Stimulated activated CD8-positive, alpha-beta memory T cell treated with anti-CD3 and anti-CD28 coated beads, Interleukin-7, amount 100 ng/mL, for 1 hour (primary cell): ENCODE measurements around the gene ANTXR2.

Experiments
- DNase-seq, 2 donors: peaks; one replicate each; pipeline ENCODE4 v3.0.0-alpha.2; 2020; ENCODE audit warnings: low read depth in 2 of 2

The ANTXR2 gene

DNA sequence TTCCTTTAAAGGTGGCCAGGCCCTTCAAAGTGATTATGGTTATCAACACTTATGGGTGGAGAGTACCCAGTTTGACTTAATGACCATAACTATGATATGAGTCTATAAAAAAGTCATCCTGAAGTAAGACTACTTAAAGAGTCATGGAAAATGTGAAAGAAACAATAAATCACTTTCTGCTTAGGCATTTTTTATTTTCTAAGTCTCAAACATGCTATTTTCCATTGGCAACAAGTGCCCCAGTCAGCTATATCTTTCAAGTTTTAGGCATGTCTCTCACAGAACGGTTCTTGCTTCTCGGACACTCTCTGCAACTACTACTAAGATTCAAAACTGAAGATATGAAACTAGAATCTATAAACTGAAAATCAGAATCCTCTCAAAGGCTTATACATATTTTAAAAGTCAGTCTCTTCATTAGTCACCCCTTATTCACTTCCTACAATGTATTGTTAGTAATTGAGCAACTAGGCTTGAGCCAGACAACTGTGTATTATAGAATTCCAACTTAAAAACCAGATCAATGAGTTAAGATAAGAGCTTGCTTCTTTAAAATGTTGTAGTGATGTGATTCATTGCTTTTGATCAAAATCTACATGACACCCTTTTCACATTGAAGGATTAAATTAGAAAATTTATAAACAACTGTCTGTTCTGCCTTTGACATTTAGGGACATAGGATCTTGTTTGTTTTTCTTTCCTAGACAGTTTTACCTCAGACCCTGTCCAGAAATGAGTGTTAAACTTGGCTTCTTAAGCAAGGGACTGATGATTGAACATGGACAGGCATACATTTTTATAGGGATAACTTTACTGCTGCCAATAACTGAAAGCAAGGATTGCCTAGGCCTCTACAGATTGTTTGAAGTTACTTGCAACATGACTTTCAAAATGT is 2.9 kb downstream of the ANTXR2 start:
- no peak for DNase-seq

DNA sequence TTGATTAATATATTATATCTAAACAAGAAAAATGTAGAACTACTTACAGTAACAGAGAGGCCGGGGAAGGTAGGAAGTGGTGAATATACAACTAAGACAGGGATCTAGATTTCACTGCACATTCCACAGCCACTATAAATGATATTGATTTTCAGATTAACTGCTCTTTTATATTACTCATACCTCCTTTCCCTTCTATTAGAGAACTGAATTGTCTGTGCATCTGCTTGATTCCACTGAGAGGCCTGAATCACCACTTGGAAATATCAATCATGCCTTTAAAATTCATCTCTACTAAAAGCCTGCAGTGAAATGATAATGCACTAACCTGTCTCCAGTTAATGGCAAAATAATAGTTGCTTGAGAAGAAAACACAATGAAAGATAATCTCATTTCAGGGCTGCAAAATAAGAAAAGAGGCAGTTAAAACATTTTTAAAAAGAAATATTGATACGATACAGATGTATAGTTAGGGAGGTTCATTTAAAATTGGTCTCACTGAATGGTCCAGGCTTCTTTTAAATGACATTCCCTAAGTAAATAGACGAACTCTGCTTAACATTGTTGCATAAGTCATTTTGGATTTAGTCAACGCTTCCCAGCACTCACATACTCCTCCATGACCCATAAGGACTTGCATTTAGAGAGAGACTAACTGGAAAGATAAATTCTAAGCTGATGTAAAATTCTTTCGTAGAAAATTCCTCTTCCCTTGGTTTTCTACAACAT is 3.8 kb downstream of the ANTXR2 start:
- no peak for DNase-seq

DNA sequence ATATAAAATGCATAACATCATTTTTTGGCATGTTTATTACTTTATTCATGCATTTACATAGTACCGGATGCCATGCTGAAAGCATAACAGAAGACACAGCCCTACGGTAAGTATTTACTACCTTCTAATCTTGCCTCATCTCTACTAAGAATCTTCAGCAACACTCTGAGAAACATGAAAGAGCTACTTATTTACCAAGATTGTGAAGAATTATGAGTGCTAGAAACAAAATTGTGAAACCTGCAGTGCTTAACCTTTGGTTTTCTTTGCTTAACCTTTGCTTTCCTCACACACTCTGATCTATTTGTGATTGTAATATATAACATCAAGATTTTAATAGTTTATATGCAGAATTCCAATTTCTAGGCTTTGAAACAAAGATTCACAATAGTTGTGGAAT is 7.4 kb downstream of the ANTXR2 start:
- no peak for DNase-seq

DNA sequence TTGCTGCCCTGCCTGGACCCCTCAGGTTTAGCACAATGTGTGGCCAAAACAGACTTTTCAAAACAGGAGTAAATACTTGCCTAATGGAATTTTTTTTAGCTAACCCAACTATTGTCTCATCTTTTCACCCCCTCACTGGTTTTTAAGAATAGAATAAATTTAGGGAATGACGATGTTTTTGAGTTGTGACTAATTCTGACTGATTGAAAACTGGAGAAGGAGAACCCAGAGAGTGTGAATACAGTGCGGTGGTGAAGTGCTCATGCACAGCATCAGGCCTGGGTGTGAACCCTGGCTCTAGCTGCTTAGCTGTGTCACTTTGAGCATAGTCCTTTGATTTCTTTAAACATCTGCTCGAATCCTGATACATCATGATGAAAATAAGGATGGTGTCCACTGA is 10.5 kb downstream of the ANTXR2 start:
- DNase-seq: no peak

DNA sequence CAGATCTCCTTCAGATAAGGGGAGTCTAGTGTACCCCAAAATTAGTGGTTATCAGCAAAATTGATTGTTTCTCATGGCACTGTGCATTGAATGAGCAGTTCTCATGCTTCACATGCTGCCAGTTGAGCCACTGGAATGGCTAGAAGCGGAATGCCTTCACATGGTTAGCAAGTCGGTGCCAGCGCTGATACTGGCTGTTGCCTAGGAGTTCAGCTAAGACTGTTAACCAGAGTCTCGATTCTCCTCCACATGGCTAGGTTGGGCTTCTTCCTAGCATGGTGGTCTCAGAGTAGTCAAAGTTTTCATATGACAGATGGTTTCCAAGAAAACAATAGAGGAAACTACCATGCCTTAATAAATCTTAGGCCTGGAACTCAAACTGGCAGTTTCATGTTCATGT is 12.2 kb downstream of the ANTXR2 start:
- no peak for DNase-seq

DNA sequence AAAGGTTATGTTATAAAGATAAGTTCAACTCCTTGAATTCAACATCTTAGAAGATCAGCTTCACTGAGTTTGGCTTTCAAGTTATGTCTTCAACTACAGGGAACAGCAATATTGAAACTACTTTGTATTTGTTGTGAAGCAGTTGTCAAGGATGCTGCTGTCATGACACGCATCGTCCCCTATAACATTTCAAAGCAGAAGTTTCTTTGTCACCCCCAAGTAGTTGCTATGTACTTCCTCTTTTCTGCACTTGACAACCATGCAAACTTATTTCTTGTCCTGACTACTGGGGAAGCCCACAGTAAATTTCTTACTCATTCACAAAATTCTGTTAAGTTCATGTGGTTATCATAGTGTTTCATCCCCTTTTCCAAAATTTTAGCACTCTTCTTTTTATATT is 14.3 kb downstream of the ANTXR2 start:
- DNase-seq: no peak

DNA sequence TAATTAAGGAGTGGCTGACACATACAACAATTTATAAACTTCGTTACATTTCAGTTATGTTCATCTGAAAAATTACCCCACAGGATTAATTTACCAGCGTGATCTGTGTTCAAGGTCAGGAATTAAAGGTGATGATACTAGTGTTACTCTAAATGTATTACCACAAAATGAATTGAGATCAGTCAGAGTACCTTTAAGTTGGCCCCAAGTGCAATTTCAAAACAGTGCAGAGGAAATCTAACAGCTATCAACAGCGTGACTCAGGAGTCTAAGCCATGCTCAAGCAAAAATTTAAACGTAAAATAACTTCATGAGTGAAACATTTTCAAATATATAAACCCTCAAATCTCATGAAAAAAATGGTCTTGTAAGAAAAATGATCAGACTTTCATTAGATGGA is 18.7 kb downstream of the ANTXR2 start:
- no peak for DNase-seq

DNA sequence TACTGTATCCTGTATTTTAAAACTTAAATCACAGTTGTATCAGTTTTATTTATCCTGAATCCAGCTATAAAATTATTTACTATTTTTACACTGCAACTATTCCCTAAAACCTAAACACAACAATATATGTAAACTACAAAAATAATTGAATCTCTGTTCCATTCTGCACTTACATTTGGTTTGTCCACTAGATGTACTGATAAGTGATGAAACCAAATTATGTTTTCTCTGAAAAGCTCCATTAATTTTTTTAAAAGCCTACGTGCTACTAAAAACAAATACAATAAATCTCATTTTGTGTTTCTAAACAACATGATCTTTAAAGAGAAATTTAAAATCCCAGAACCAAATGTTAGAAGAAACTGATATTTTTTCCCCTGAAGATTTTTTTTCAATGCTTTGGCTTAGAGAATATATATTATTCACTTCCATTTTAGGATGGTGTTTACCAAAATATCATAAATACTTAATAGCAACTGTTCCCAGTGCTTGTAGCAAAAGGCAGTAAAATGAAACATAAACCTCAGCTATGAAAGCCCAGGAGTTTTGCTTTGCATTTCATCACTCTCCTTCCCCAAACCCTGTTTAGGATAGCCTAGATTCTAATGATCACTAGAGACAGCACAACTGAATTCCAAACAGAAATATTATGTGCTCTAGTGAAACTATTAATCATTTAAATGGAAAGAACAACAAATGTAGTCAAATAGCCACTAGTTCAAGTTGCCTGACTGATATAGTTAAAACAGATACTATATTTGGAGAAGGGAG is 19.7 kb downstream of the ANTXR2 start:
- DNase-seq: no peak

DNA sequence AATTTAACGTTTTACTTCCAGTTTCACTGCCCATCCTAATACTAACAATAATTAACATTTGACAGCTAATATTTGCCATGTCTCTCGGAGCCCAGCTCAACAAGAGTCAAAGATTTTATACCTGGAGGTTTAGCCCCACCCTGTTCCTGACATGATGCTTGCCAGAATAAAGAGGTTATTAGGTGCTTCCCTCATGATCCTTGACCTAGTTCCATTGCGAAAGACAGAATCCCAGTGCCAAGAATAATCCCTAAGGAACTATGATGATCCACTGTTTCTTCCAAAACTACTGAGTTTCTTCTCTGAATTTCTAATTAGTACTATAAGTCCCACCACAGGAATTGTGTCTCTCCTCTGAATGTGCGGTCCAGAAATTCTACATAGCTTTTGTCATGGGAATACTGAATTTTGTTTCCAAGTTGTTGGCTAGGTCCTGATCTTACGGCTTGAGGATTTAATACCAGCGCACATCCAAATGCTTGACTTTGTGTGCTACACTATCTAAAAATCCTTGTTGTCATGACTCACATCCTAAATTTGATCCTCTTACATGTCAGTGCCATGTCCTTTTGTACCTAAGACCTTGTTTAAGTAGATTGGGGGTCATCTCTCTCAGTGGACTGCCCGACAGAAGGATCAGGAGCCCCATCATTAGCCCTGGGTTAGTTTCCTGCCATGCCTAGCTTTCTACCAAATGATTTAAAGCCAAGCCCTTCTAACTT is 23.1 kb downstream of the ANTXR2 start:
- no peak for DNase-seq

DNA sequence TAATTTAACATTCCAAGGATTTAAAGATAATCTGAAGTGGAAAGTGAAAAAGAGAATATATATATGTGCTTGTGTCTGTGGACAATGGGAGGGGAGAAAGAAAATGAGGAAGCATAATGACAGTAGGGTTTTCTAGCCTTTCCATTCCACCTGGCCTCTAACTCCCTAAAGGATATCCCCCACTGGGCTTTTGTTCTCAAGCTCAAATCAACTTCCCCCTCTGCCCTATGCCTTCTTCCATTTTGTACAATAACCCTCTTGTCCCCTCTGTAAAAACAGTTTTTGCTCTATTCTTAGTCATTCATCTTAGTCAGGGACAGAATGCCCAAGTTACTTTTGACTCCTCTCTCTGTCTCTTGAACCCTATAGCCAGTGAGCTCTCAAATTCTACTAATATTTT is 23.6 kb downstream of the ANTXR2 start:
- no peak for DNase-seq

DNA sequence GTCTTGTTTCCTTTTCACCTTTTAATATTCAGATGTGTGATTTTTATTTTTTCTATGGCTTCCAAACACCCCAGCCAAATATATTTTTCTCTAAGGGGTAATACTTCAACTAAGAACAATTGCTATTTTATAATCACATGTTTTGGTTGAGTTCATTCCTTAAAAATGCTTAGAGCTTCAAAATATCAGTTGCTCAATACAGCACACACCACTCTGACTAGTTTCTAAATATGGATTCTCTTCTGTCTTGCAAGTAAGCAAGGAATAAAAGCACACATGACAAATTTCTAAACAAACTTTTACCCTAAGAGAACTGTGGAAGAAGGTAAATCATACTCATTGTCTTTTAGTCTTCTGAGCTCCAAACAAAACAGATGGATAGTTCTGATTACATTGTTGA is 27.2 kb downstream of the ANTXR2 start:
- DNase-seq: no peak

DNA sequence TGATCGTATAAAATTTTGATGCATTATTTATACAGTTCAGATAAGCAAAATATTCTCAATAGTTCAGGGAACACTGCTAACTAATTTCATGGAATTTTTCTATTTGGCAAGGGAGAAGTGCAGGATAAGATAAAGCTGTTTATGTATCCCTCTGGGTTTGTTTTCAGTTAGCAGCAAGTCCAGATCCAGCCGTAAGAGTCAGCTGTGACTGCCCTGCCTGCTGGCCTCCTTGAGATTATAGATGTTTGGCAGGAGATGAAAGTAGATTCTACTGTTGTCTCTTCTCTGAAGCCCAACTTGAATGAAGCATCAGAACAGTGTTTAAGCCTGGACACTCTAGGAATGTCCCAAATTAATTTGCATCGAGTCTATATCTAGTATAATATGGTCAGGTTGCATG is 29.5 kb downstream of the ANTXR2 start:
- DNase-seq: no peak

DNA sequence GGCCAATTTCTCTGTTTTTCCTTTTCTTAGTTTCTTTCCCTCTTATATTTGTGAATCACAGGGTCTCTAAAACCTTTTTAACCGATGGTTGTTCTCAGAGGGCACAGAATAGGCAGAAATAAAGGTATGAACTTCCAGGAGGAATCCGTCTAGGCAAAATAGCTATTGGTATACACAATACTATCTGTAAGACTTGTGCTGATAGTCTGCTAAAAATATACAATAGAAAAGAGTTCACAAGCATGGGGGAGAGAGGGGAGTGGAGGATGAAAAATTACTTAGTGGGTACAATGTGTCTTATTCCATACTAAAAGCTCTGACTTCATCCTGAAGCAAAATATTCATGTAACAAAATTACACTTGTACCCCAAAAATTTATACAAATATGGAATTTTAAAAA is 30.2 kb downstream of the ANTXR2 start:
- no peak for DNase-seq

DNA sequence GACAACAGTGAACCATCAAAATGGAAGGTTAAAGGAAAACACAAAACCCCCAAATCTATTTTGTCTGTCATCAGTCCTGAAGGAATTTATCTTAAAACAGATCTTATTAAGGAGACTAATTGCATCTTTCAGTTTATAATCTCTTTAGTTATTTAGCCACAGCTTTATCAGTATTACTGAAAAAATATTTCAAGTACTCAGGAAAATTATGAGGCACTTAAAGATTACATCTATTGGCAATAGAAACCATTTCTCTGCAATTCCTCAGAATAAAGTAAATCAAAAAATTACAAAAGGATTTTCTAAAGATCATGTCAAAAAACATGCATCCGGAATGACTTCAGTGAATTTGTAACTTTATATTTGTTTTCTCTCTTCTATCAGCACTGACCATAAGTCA is 35.2 kb downstream of the ANTXR2 start:
- DNase-seq: no peak

DNA sequence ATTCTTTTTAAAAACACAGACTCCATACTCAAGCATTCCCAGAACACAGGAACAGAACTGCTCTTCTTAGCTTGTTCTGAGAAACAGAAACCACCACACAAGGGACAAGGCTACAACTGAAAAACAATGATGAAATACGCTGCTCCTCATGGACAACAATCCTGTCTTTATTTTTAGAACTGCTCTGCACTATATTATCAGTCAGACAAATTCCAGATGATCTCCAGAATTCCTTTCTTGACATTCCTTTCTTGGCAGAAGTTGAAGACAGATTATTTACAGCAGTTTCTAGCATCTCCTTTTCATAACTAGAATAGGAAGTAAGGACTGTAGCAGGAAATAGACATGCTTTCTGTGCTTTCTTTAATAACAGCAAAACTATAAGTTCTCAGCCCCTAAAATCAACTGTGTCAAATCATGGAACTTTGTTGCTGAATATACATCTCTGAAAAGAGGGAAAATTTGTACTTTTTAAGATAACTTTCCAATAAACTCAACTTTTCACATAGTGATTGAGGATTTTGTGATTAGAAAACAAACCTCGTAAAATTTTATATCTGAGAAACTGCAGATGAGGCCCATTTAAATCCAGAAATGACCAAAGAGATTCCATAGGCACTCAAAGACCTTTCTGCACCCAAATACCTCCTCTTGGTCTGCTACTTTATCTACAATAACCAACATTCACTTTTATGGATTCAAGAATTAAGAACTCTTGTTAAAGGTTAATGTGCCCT is 35.9 kb downstream of the ANTXR2 start:
- no peak for DNase-seq

DNA sequence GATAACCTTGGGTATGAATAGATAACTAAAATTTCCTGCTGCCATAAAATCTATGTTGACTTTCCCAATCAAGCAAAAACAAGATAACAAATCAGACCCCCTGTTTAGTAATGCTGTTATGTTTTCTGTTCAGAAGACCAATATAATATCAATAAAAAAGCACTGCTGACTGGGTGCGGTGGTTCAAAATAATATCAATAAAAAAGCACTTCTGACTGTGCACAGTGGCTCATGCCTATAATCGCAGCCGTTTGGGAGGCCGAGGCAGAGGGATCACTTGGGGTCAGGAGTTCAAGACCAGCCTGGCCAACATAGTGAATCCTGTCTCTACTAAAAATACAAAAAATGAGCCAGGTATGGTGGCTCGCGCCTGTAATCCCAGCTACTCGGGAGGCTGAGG is 36.7 kb downstream of the ANTXR2 start:
- no peak for DNase-seq

DNA sequence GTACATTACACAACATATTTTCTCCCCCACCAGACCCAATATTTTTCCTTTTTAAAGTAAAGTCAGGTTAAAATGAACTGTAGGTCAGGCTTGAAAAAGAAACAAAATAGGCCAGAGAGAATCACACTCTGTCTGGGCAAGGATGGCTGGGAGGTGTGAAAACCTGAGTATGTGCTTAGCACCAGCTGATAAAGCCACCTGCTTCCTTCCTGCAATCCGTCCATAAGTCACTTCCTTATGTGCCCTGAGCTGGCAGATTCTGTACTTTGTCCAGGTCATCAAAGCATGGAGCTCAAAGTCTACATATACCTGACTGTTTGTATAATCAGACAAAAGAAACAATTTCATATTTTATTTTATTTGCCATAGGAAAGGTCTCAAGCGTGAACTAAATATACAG is 37.7 kb downstream of the ANTXR2 start:
- DNase-seq: no peak

DNA sequence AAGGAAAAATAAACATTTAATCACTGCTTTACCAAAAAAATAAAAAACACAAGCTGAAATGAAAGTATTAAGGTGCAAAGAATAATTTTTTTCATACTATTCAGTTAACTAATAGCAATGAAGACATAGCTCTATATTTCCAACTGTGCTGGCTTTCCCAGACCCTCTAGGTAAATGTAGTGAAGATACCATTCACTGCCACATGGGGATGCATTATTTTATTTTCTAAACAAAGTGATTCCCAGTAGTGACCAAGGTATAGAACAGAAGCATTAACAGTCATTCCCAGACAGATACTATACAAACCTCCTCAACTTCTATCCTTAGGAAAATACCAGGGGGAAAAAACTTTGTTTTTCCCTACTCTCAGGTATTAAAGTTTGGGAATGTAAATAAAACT is 39.4 kb downstream of the ANTXR2 start:
- no peak for DNase-seq

DNA sequence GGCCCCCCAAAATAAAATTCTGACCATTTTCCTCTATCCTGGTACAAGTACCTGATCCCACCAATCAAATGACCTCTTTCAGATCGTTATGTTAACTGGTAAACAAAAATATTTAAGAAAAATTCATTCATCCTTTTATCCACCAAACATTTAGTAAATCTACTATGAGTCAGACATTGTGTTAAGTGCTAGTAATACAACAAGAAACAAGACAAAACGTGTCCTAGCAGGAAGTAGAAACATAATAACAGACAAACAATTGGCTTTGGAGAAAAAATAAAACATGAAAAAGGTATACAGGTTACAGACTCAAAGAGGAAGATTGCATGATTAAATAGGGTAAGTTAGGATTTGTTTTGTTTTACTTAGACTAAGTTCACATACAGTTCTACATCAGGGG is 43.7 kb downstream of the ANTXR2 start:
- DNase-seq: no peak

DNA sequence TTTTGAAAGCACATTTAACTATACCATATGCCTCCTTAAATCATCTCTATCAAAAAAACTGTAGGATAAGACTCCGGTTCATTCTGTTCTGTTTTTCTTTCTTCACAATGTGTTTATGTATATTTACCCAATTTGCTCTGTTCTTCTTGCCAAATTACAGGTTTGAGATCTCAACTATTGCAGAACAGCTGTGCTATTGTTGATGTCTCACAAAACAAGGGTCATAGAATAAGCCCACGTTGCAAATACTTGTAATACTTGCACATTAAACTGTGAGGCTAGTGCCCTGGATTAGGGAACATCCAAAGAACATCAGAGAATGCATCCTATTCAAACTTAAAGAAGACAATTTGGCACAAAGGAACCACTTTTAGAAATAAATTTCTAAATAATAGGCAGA is 45.4 kb downstream of the ANTXR2 start:
- DNase-seq: no peak

DNA sequence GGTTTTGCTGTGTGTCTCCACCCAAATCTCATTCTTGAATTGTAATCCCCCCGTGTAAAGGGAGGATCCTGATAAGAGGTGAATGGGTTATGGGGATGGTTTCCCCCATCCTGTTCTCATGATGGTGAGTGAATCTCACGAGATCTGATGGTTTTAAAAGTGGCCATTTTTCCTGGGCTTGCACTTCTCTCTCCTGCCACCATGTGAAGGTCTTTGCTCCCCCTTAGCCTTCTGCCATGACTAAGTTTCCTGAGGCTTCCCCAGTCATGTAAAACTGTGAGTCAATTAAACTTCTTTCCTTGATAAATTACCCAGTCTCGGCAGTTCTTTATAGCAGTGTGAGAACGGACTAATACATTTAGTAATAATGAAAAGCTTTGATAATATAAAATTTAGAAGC is 46.9 kb downstream of the ANTXR2 start:
- DNase-seq: no peak
